Erythroblast (primary cell): Measurements from ENCODE around the gene UBXN7.

Experiments
- GATA1 ChIP-seq: IDR thresholded peaks from 2 replicates; pipeline ENCODE4 v1.6.1; 2011; ENCODE audit warnings: low read depth, mild to moderate bottlenecking, control low read depth, low read length, moderate library complexity
- POLR2A ChIP-seq: IDR thresholded peaks from 2 replicates; pipeline ENCODE4 v1.6.1; 2011; ENCODE audit warnings: mild to moderate bottlenecking, low read length

GRCh38 chr3:196400331-196400730 lies 31.9 kb downstream of the UBXN7 start:
- TF ChIP-seq POLR2A = no peak
- TF ChIP-seq GATA1 = no peak
